Activated naive CD4-positive, alpha-beta T cell treated with anti-CD3 and anti-CD28 coated beads for 36 hours (primary cell): Measurements from ENCODE around the gene PRR30. TPM values are rescaled to one million over a fixed set of nuclear protein-coding genes. Genes with fewer than 3 reads are reported as not detected.

Source experiments
- CTCF ChIA-PET: fragments of 350-600 bp; sonication (Branson Sonifier 250); formaldehyde crosslinking; loops from one replicate; lab custom pipeline; 2021; ENCODE audit warnings: antibody characterized with exemption; lab: Charles Lee
- DNase-seq: peaks from one replicate; pipeline ENCODE4 v3.0.0-alpha.2; 2020
- H3K27ac Mint-ChIP-seq: one replicate; pipeline ENCODE4 v1.8.0; 2021; ENCODE audit warnings: mild to moderate bottlenecking, mixed read lengths
- H3K27me3 Mint-ChIP-seq: one replicate; pipeline ENCODE4 v1.8.0; 2021; ENCODE audit warnings: low read depth, mixed read lengths
- H3K36me3 Mint-ChIP-seq: one replicate; pipeline ENCODE4 v1.8.0; 2021; ENCODE audit warnings: low read depth, mixed read lengths
- H3K4me1 Mint-ChIP-seq: one replicate; pipeline ENCODE4 v1.8.0; 2021; ENCODE audit warnings: low read depth, mixed read lengths
- H3K4me3 Mint-ChIP-seq: one replicate; pipeline ENCODE4 v1.8.0; 2021; ENCODE audit warnings: mild to moderate bottlenecking, moderate library complexity, mixed read lengths
- H3K9me3 Mint-ChIP-seq: one replicate; pipeline ENCODE4 v1.8.0; 2021; ENCODE audit warnings: mixed read lengths
- intact Hi-C: fragments of 100-400 bp; cut with micrococcal nuclease; formaldehyde crosslinking; loops from one replicate; pipeline ENCODE4 v1.15.1; 2023
- total RNA-seq, 2 experiments: library from RNA; stranded (reverse); gene quantifications; one replicate each; pipeline ENCODE4 v1.2.3, GENCODE V29; 2021

PRR30 gene
- total RNA-seq, 2 experiments from 2014 or later: not detected

DNA sequence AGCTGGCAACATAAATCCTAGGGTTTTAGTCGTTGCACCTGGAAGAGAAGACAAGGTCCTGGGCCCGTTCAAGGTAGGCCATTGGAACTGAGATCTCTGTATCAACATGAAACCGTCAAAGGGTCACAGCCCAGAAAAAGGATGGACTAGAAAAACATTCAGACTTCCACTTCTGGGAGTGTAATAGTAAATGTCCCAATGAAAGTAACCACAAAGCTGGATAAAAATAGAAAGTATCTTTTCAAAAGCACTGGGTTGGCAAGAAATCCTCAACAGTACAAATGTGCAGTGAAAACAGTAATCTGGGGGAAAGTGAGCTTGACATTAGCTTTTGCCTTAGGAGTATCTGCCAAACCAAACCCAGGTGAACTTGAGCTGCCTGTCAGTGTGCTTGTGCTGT lies 33.2 kb downstream of the PRR30 start:
- Mint-ChIP-seq H3K27ac (no peak overlapping the region), H3K9me3 (no peaks in the 10 kb centered on the region), H3K27me3 (peaks cover 6% of the 10 kb centered on the region), H3K36me3 (peaks cover 6% of the 10 kb centered on the region), H3K4me3 (no peak overlapping the region), H3K4me1 (no peaks in the 10 kb centered on the region)
- CTCF ChIA-PET: no interaction called here
- intact Hi-C loops: no loop called here
- no peak for DNase-seq

GRCh38 chr2:27102329-27102728 lies 36.9 kb downstream of the PRR30 start:
- DNase-seq: no peak
- Mint-ChIP-seq H3K27me3 (no peaks in the 10 kb centered on the region), H3K27ac (no peak overlapping the region), H3K4me3 (no peak overlapping the region), H3K36me3 (peaks cover 1% of the 10 kb centered on the region), H3K4me1 (no peaks in the 10 kb centered on the region), H3K9me3 (no peaks in the 10 kb centered on the region)
- intact Hi-C loops: no loop called here
- CTCF ChIA-PET: interaction anchor here (1.0 to 1.5 kb wide), 2 partner anchors 20 to 163 kb away, joined by 3 to 4 read pairs; no protein-coding TSS in a partner anchor

- Mint-ChIP-seq H3K4me3 (no peak overlapping the region), H3K36me3 (peaks cover 1% of the 10 kb centered on the region), H3K4me1 (peaks cover 12% of the 10 kb centered on the region), H3K27me3 (no peaks in the 10 kb centered on the region), H3K9me3 (no peaks in the 10 kb centered on the region), H3K27ac (no peak overlapping the region)
- intact Hi-C loops: no loop called here
- no peak for DNase-seq
- CTCF ChIA-PET: interaction anchor here (1.0 to 4.7 kb wide), 7 partner anchors 8 to 203 kb away, joined by 3 to 33 read pairs (median 5); no protein-coding TSS in a partner anchor
These were observed 39.2 kb downstream of the PRR30 start for GRCh38 chr2:27100036-27100435.

DNA sequence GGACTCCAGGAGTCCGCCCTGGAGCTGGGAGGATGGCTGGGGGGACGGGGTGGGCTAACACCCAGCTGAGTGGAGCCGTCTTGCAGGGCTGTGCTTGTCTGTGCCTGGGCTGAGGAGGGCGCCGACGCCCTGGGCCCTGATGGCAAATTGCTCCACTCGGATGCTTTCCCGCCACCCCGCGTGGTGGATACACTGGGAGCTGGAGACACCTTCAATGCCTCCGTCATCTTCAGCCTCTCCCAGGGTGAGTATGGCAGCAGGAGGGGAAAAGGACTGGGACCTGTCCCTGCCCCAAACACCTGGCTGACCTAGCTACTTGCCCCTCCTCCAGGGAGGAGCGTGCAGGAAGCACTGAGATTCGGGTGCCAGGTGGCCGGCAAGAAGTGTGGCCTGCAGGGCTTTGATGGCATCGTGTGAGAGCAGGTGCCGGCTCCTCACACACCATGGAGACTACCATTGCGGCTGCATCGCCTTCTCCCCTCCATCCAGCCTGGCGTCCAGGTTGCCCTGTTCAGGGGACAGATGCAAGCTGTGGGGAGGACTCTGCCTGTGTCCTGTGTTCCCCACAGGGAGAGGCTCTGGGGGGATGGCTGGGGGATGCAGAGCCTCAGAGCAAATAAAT lies 39.8 kb downstream of the PRR30 start:
- CTCF ChIA-PET: interaction anchor here (0.6 to 4.7 kb wide), 8 partner anchors 10 to 204 kb away, joined by 3 to 33 read pairs (median 5); no protein-coding TSS in a partner anchor
- no peaks in the 10 kb centered on the region for H3K27me3 Mint-ChIP-seq
- intact Hi-C loops: loop anchor here (5.0 kb wide), 1 partner anchor 163 kb away; the partner anchor contains the start of gene SLC30A3
- peaks cover 1% of the 10 kb centered on the region for H3K36me3 Mint-ChIP-seq
- no peak overlapping the region for H3K4me3 Mint-ChIP-seq
- peaks cover 12% of the 10 kb centered on the region for H3K4me1 Mint-ChIP-seq
- H3K27ac Mint-ChIP-seq: no peak overlapping the region
- H3K9me3 Mint-ChIP-seq: no peaks in the 10 kb centered on the region
- no peak for DNase-seq

DNA sequence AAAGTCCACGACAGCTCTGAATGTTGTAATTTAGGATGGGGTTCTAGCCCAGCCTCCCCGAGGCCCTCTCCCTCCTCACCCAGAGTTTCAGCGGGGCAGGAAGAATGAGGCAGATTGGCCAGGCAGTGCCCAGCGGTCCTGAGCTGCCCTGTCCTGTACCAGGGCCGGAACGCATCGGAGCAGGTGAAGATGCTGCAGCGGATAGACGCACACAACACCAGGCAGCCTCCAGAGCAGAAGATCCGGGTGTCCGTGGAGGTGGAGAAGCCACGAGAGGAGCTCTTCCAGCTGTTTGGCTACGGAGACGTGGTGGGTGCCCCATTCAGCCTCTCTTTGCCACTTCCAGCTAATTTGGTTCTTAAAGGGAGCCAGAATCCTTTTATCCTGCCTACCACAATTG lies 41.9 kb downstream of the PRR30 start:
- H3K9me3 Mint-ChIP-seq: no peaks in the 10 kb centered on the region
- H3K27me3 Mint-ChIP-seq: no peaks in the 10 kb centered on the region
- CTCF ChIA-PET: interaction anchor here (0.6 to 4.7 kb wide), 5 partner anchors 26 to 183 kb away, joined by 3 to 33 read pairs (median 4); partner anchors contain the start of gene ABHD1
- H3K4me1 Mint-ChIP-seq: peaks cover 12% of the 10 kb centered on the region
- intact Hi-C loops: loop anchor here (5.0 kb wide), 1 partner anchor 165 kb away; the partner anchor contains the start of gene SLC30A3
- DNase-seq: no peak
- H3K36me3 Mint-ChIP-seq: peaks cover 1% of the 10 kb centered on the region
- no peak overlapping the region for H3K27ac Mint-ChIP-seq
- no peak overlapping the region for H3K4me3 Mint-ChIP-seq

- intact Hi-C loops: loop anchor here (5.0 kb wide), 1 partner anchor 165 kb away; the partner anchor contains the start of gene SLC30A3
These were observed 42.4 kb downstream of the PRR30 start for GRCh38 chr2:27096748-27097297.

GRCh38 chr2:27095745-27096651 lies 43.2 kb downstream of the PRR30 start:
- Mint-ChIP-seq H3K4me3 (peak overlapping the region; percentile 62), H3K27ac (no peak overlapping the region), H3K27me3 (no peaks in the 10 kb centered on the region), H3K4me1 (peaks cover 14% of the 10 kb centered on the region), H3K9me3 (no peaks in the 10 kb centered on the region), H3K36me3 (peaks cover 1% of the 10 kb centered on the region)
- CTCF ChIA-PET: interaction anchor here (0.5 to 4.7 kb wide), 5 partner anchors 9 to 184 kb away, joined by 3 to 33 read pairs (median 4); partner anchors contain the start of gene ABHD1
- DNase-seq: peak; percentile 66
- intact Hi-C loops: loop anchor here (5.0 kb wide), 1 partner anchor 166 kb away; the partner anchor contains the start of gene SLC30A3

More at GRCh38 chr2:27096748-27097297, 42.4 kb downstream of the PRR30 start:
- no peak for DNase-seq
- CTCF ChIA-PET: interaction anchor here (0.5 to 4.7 kb wide), 8 partner anchors 9 to 183 kb away, joined by 3 to 33 read pairs (median 4); partner anchors contain the start of gene ABHD1
- Mint-ChIP-seq H3K9me3 (no peaks in the 10 kb centered on the region), H3K27me3 (no peaks in the 10 kb centered on the region), H3K27ac (no peak overlapping the region), H3K4me3 (no peak overlapping the region), H3K4me1 (peaks cover 12% of the 10 kb centered on the region), H3K36me3 (peaks cover 1% of the 10 kb centered on the region)

- no peak for DNase-seq
- CTCF ChIA-PET: interaction anchor here (1.2 kb wide), 1 partner anchor 8 kb away, joined by 6 read pairs; no protein-coding TSS in a partner anchor
- intact Hi-C loops: loop anchor here (5.0 kb wide), 1 partner anchor 167 kb away; the partner anchor contains the start of gene SLC30A3
- Mint-ChIP-seq H3K9me3 (no peaks in the 10 kb centered on the region), H3K36me3 (peaks cover 1% of the 10 kb centered on the region), H3K4me3 (no peak overlapping the region), H3K27ac (no peak overlapping the region), H3K27me3 (no peaks in the 10 kb centered on the region), H3K4me1 (peaks cover 14% of the 10 kb centered on the region)
These were observed 43.8 kb downstream of the PRR30 start for GRCh38 chr2:27095427-27095744.

DNA sequence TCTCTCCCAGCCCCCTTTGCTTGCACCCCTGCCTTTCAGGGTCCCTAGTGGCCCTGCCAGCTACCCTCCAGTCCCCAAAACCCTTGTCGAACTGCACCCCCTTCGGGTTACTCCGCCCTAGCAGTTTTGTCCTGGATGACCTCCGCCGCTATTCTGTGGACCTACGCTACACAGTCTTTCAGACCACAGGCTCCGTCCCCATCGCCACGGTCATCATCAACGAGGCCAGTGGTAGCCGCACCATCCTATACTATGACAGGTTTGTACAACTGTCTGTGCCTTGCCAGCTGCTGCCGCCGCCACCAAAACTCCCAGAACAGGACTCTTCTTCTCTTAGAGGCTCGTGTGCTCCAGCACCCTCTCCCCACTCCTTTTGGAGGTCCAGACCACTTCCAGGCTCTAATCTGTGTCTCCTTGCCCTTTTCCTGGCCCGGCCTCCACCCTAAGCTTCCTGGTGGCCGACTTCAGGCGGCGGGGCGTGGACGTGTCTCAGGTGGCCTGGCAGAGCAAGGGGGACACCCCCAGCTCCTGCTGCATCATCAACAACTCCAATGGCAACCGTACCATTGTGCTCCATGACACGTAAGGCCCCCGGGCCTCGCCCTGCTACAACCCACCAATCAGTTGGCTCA lies 44.7 kb downstream of the PRR30 start:
- DNase-seq: no peak
- peaks cover 18% of the 10 kb centered on the region for H3K4me1 Mint-ChIP-seq
- H3K27me3 Mint-ChIP-seq: no peaks in the 10 kb centered on the region
- CTCF ChIA-PET: interaction anchor here (0.8 to 1.0 kb wide), 3 partner anchors 13 to 43 kb away, joined by 3 read pairs; partner anchors contain the start of gene AGBL5
- no peaks in the 10 kb centered on the region for H3K36me3 Mint-ChIP-seq
- H3K27ac Mint-ChIP-seq: no peak overlapping the region
- intact Hi-C loops: no loop called here
- H3K4me3 Mint-ChIP-seq: no peak overlapping the region
- H3K9me3 Mint-ChIP-seq: no peaks in the 10 kb centered on the region

- Mint-ChIP-seq H3K27ac (no peak overlapping the region), H3K27me3 (no peaks in the 10 kb centered on the region), H3K36me3 (no peaks in the 10 kb centered on the region), H3K4me3 (no peak overlapping the region), H3K9me3 (no peaks in the 10 kb centered on the region), H3K4me1 (peaks cover 19% of the 10 kb centered on the region)
- CTCF ChIA-PET: interaction anchor here (0.8 to 1.0 kb wide), 3 partner anchors 12 to 43 kb away, joined by 3 read pairs; partner anchors contain the start of gene AGBL5
- intact Hi-C loops: no loop called here
- no peak for DNase-seq
These were observed 45.5 kb downstream of the PRR30 start for GRCh38 chr2:27093430-27094352.
